NCI-H1417 treated with DMSO at 0.1 percent for 48 hours (cell line): Measurements from ENCODE around the gene DHRS12.
"Not testable (repeated sequence)": the region's sequence is repeated elsewhere in the genome, so short reads cannot be mapped to it uniquely, and the experiment has no call there.

Experiments
- DNase-seq: peaks from one replicate; lab custom pipeline; 2025; lab: John Stamatoyannopoulos, UW

Gene DHRS12

DNA sequence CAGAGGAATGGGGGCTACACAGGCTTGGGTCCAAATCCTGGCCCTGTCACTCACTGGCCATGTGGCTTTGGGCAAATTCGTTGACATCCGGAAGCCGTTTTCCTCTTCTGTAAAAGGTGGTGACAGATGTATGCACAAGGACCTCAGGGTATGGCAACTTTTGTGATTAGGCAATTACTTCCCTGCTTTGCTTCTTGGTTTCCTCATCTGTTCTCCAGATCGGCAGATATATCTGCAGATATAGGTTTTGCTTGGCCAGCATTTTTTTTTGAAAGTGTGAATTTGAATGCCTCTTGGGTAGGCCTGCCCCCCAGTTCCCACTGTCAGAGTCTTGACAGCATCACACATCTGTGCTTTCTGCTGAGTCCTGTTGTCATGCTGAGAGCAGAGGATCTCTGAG is 23.3 kb upstream of the DHRS12 start:
- DNase-seq: no peak

DNA sequence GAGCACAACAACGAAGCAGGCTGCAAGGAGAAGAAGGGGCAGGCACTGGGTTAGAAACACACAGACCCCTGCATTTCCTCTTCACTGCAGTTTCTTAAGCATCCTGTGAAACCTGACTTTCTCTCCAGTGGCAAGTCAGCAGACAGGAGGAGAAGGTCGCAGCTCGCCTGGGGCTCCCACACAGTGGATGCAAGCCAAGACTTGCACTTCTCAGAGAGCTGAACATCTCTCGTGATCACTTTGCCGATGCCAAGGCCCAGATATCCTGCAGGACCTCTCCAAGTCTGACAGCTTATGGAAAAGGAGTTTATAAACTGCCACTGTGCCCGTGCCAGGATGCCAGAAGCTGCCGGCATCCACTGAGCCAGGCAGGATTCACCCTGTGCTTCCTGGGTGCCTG is 22.6 kb upstream of the DHRS12 start:
- DNase-seq: no peak

DNA sequence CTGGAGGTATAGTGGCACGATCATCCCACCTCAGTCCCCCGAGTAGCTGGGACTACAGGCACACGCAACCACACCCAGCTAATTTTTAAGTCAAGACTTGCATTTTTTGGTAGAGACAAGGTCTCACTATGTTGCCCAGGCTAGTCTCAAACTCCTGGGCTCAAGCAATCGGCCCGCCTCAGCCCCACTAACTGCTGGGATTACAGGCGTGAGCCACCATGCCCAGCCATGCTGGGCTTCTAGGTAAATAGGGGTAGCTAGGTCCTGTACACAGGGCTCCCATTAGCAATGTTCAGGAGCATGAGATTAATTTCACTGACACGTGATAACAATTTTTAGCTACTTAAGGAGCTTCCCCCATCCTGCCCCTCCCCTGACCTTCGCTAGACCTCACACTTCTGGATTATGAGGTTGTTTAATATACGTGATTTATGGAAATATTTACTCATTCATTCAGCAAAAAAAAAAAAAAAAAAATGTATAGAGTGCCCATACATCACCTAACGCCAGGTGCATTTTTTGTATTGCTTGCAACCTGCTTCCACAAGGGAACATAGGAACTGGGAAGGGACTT is 21.8 kb upstream of the DHRS12 start:
- no peak for DNase-seq

DNA sequence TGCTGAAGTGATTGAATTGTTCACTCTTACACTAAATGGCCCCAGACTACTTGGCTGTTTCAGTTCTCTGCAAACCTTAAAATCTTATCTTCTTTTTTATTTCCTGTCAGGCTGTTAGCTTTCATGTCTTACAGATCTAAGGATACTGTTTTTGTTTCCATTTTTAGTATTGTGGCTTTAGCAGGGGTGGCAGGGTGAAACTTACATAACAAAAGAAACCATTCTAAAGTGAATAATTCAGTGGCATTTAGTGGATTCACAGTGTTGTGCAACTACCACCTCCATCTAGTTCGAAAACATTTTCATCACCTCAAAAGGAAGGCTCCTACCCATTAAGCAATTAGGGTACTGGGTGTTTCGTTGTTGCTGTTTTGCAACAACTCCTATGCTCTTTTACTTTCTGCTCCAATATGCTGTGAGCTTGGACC is 21.2 kb upstream of the DHRS12 start:
- DNase-seq: no peak

DNA sequence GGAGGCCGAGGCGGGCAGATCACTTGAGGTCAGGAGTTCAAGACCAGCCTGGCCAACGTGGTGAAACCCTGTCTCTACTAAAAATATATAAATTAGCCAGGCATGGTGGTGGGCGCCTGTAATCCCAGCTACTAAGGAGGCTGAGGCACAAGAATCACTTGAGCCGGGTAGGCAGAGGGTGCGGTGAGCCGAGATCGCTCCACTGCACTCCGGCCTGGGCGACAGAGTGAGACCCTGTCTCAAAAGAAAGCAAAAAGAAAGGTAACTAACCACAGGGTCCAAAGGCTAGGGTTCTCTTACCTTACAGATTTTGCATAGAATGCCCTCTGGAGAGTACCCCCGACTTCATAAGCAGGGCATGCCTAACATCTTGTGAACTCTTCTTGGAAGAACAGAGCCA is 20.7 kb upstream of the DHRS12 start:
- DNase-seq: not testable (repeated sequence)

DNA sequence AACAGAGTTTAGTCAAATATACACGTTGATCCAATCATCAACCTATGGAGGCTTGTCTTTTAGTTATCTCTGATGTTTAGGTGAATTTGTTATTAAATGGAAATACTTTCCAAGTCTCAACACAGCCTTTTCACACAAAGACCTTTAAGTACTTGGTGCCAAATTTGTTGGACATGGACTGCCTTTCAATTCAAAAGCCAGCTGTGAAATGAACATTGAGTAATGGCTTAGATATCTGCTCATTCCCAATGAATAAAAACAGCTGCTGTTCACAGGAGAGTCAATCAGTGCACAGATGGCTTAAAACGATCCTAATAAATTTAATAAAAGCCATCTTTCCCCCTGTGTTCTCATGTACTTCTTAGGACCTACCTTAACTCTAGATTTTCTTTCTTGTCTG is 19.9 kb upstream of the DHRS12 start:
- no peak for DNase-seq

DNA sequence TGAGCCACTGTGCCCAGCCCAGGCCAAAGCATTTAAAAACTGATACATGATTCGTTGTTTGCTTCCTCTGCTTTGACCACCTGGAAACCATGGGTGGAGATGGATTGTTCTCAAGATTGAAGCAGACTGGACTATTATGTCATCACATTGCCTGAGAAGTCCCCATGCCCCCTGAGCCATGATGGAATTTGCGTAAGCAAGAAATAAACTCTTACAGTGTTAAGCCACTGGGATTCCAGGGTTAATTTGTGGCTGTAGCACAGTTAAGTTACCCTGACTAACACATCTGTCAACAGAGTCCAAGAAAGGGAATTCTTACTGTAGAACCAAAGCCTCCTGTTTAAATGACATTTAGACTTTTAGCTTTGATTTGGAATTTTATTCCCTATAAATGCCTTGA is 19.4 kb upstream of the DHRS12 start:
- DNase-seq: no peak

DNA sequence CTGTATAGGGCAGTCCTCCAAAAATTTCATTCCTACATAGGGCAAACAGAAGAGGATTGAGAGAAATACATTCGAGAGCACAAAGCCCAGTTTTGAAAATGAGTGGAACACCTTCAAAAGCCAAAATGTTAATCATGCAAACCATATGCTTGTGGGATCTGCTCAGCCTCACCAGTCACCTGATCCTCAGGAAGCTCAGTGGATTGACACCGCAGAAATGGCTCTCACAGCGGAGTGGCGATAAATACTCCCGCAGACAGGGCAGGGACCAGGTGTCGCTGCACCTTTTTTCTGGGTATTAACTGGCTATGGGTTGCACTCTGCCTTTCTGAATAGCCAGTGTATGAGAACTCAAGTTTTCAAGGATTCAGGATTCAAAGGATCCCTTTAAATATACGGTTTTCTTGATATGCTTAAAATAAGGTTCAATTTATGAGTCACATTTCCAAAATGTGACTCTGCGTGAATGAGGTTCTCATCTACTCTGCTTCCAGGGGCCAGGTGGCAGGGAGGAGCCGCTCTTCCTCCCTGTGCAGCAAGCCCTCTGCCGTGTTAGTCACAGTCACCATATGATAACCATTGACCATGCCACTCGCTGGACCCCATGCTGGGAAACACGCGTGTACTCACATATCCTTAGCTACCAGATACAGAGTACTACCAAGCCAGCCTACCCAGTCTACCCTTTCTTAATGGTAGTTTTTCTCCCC is 18.3 kb upstream of the DHRS12 start:
- DNase-seq: no peak

DNA sequence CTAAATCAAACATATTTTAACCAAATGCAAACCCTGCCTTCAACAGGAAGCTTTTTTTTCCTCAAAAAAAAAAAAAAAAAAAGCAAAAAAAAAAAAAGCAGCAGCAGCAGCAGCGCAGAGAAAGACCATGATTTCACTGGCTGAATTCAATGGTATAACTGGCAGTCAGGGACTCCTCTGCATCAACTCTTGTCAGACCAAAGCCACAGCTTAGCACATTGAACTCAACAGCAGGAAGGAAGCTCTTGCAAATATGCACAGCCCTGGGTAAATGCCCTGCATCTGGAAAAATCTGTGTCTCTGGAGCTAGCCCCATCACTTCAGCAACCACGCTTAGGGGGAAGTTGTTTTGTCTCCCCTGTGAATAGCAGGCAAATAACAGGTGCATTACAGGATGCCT is 17.6 kb upstream of the DHRS12 start:
- no peak for DNase-seq

DNA sequence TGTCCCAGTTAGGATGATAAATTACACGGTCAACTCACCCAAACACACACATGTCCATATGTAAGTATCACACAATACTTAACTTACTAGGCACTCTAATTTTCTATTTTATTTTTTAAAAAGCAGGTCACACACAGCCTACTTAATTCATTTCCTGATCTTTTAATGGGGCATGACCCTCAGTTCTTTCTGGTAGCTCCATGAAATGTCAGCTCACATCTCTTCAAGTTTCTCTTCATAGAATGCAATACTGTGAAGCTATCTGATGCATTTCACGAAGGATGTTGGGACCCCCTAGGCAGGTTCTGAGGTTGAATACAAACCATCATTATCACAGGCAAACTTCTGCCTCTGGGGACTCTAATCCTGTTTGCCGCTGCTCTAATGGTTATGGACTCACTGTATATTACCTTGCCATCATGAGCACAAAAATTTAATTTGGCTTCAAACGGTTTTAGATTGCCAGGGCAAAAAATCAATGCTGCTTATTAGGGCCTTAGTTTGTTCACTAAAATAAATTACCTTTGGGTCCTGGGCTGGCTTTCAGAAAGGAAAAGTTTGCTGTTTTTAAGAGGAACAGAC is 16.1 kb upstream of the DHRS12 start:
- no peak for DNase-seq

DNA sequence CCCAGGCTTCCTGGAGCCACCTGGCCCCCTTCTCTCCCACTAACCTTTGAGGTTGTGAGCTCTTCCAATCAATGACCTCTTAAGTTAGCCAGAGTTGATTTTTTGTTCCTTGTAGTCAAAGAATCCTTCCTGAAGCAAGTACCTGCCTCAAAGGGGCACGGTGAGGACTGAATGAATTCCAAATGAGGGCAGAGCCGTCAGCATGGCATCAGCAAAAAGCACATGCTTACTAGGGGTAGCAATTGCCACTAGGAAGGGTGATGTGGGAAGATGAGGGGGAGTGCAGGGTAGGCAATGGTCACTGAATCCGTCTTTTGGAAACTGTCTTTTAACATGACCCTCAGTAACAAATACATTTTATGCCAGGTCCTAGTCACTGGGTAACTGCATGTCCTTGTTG is 15.6 kb upstream of the DHRS12 start:
- DNase-seq: no peak

DNA sequence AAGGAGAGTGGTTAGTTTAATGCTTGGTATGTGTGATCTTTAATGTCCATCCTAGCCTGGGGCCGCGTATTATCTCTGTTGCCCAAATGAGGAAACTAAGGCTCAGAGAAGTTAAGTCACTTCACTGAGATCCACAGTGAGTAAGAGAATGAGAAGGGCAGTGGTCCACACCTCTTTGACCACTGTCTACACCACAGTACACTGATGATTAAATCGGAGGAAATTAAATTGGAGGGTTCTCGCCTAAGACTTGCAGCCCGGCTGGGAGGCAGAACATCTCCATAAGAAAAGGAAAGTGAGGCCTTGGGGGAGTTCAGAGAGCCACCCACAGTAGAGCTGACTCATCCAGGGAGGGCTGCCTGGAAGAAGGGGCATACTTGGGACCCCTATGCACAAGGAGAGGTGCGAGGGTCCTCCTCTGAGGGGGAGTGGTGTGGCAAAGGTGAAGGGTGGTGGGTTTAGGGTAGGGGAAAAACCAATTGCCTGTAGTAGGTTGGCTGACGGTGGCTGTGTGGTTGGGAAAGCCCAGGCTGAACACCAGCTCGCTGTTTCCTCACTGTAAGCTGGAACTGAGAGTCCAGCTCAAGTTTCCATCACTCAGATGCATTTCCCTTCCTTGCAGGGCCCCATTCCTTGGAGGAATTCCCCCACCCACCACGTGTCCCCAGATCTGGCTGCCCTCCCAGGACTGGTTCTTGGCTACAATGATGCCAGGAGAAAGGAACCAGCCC is 15.0 kb upstream of the DHRS12 start:
- DNase-seq: no peak

DNA sequence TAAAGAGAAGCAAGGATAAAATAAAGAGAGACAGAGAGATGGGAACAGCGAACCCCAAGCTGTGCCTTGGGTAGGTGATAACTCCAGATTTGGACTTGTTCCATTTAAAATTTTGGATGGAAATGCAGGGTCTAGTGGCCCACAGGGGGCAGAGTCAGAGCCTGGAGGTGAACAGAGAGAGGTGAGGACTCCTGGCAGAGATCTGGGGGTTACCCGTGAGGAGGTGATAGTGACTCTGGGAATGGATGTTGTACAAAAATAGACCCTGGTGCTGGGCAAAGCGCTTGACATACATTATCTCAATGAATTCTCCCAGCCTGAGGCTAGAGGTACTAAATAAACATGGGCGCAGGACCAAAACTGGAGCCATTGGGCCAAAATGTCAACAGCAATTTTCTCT is 14.3 kb upstream of the DHRS12 start:
- no peak for DNase-seq

DNA sequence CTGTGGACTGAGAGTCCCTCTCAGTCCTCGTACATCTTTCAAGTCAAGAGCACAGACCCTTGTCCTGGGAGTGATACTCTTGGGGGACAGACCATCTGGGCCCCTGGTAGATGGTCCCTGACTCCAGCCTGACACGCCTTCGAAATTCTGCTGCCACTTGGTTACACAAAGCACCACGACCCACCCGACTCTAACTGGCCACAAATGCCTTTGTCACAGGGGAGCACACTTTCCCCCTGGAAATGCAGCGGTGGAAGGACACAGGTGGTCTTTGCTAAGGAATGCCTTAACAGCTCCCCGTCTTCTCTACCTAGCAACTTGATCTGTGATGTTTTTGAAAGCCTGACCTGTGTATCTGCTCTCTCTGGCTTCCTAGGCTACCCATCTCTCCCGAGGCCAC is 13.8 kb upstream of the DHRS12 start:
- DNase-seq: no peak

DNA sequence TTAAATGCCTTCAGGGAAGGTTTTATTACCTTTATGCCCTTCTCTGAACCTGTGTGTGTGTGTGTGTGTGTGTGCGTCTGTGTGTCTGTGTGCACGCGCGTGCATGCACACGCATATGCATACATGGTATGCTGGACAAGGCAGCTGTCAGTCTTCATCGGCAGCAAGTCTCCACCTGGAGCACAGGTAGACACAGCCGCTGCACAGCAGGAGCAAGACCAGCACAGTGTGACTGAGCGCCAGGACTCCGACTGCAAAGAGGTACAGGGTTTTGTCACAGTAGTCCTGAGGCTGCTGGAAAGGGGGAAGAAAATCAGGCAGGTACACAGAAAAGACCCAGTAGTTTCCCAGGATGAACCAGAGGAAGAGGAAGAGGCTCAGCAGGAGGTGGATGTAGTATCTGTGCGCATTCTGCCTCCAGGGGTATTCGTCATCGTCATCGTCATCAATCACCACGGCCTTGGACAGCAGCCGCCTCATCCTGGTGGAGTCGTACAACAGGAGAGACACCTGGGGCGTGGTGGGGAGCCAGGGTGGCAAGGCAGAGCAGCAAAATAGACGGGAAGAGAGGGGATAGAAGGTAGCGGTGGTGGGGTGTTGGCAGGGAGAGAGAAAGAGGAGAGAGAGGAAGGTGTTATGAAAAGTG is 12.8 kb upstream of the DHRS12 start:
- no peak for DNase-seq

DNA sequence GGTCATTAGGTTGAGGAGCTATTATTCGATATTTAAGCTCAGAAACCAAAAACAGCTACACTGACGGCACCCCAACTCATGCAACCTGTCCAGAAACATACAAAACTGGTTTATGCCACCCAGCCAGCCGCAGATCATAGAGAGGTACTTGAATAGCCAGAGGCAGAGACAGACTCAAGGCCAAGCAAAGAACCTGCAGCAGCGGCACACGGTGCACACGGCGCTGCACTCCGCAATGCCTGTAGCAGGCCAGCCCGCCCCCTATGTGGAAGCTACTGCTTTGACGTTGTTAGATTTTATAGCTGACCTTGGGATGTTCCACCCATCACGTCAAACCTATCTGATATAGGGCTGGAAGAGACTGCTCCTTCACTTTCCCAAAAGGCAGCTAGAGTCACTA is 11.9 kb upstream of the DHRS12 start:
- DNase-seq: no peak

DNA sequence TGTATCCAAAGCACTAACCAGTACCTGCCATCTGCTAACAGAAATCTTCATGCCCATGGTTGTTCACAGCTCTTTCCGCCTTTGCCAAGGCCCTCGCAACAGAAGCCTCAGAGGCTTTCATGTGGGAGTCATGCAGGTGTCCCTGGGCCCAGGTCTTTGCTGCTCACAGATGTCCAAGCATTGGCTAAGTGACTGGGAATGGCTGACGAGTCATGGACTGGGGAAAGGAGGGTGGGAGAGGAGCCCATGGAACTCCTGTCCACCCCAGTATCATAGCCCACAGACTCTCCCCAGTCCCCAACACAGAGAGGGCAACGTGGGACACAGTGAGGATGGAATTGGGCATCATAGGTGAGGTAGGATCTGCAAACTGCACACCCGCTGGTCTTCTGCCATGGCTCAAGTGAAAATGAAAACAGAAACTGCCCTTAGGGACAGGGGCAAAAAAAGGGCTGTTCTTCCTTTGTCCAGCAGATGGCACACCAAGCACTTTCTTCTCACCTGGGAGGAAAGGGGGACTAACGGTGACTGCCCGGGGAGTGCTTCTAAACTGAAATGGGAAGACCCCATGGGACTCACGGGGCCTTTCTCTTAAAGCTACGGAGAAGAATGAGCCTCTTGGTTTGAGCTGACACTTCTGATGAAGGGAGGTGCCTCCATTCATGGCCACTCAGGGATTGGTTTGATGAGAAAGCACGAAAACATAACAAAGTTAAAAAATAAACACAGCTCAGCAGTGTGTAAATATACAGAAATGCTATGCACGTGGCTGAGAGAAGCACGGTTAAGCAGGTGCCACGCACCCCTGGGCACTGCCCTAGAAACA is 11.1 kb upstream of the DHRS12 start:
- DNase-seq: peak; percentile 49

DNA sequence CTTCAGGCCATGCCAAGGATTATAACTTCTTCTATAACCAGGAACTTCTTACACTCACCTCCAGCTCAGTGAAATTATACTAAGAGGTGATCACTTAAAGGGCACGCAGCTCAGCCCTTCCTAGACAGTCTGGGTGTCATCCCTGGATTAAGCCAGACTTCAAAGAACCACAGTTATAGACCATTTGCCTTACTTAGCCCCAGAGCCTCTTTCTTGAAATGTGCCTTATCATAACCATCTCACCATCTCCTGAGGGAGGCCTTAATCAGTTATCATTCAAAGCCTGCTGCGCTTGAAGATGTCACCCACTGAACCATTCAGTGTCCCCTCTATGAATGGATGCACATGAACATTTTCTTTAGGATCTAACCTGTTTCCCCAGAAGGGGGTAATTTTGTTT is 10.1 kb upstream of the DHRS12 start:
- no peak for DNase-seq

DNA sequence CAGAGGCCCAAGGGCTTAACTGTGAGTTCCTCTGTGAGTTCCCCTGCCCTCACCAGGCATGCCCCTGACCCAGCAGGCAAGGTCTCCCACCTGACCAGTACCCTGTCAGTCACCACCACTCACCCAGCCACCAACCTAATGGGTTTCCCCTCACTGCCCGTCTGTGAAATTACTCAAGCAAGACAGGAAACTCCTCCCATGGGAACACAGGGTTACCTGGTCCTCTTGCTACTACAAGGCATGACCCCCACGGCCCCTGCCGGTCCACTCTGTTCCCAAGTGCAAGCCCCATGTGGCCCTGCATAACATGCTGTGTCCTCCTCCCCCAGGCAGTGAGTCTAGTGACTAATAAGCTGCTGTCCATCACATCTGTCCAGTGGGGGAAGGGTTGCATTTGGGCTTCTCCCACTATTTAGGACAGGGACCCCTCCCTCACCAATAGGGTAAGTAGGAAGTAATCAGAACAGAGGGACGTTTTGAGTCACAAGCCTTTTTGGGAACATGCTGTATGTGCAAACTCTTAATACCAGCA is 8.0 kb upstream of the DHRS12 start:
- no peak for DNase-seq

DNA sequence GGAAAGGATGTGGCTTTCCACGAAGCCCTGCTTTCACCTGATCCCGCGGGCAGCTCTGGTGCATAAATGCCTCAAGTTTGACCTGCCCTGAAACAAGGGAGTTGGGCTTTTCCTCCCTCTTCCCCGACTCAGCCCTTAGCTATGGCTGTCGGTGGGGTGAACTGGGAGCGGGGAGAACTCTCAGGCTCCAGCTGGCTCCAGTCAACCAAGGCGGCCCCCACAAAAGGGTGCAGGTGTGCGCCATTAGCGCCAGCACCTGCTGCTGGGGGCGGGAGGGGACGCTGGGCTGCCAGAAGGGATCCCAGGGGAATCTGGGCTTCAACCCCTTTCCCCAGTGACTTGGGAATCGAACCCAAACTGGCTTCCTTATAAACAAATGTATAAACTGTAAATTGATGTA is 7.1 kb upstream of the DHRS12 start:
- DNase-seq: no peak

DNA sequence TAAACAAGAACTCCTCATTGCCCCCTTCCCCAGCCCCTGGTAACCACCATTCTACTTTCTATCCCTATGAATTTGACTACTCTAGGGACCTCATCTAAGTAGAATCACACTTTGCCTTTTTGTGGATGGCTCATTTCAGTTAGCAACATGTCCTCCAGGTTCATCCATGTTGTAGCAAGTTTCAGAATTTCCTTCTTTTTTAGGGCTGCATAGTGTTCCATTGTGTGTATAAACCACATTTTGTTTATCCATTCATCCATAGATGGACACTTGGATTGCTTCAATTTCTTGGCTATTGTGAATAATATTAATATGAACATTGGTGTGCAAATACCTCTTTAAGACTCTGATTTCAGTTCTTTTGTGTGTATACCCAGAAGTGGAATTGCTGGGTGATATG is 4.8 kb upstream of the DHRS12 start:
- DNase-seq: no peak

DNA sequence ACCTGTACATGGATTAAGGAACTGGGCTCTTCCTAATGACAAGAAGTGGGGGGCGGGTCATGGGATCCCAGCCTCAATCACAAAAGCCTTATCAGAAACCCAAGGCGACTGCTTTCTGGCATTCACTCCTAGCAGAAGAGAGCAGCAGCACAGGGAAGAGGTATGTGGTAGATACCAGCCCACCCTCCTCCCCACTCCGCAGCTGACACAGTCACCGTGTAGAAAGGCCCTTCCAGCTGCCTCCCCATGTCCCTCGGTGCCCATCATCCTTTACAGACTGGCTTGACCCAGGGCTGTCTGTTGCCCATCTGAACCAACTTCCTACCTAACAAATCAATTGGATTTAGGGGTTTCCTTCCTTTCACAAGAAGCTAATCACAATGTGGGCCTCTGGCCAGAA is 3.1 kb upstream of the DHRS12 start:
- no peak for DNase-seq
